Measurements from ENCODE around the gene HIF1A.
A peak's percentile ranks its signal among the peaks of the same experiment; 100 is the strongest.

HIF1A gene

DNA sequence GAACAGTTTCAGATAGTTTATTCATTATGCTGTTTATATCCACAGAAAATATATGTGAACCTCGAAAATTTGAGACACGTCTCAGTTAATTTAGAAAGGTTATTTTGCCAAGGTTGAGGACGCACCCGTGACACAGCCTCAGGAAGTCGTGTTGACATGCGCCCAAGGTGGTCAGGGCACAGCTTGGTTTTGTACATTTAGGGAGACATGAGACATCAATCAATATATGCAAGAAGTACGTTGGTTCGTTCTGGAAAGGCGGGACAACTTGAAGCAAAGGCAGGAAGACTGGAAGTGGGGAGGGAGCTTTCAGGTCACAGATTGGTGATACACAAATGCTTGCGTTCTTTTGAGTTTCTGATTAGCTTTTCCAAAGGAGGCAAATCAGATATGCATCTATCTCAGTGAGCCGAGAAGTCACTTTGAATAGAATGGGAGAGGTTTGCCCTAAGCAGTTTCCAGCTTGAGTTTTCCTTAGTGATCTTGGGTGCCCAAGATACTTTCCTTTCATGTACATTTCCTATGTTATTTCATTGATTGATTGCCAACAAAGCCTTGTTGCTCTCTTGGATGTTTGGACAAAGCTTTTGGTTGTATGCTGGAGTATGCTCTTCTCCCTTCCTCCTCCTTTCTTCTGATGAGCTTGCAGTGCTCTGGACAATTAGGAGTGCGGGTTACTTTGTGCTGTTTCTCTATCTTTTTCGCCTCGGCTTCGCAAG lies 70.1 kb downstream of the HIF1A start:
- H3K79me2 ChIP-seq (ENCODE audit: control insufficient read depth, low read length) = peaks cover 55% of the 10 kb centered on the region
- H3F3A ChIP-seq (ENCODE audit: control insufficient read depth, insufficient read depth) = no peaks in the 10 kb centered on the region
- TF ChIP-seq, protein P1, sequence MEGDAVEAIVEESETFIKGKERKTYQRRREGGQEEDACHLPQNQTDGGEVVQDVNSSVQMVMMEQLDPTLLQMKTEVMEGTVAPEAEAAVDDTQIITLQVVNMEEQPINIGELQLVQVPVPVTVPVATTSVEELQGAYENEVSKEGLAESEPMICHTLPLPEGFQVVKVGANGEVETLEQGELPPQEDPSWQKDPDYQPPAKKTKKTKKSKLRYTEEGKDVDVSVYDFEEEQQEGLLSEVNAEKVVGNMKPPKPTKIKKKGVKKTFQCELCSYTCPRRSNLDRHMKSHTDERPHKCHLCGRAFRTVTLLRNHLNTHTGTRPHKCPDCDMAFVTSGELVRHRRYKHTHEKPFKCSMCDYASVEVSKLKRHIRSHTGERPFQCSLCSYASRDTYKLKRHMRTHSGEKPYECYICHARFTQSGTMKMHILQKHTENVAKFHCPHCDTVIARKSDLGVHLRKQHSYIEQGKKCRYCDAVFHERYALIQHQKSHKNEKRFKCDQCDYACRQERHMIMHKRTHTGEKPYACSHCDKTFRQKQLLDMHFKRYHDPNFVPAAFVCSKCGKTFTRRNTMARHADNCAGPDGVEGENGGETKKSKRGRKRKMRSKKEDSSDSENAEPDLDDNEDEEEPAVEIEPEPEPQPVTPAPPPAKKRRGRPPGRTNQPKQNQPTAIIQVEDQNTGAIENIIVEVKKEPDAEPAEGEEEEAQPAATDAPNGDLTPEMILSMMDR (IDR thresholded peaks at IDR 0.05; ENCODE audit: low read depth, low read length, poor library complexity, severe bottlenecking) = no peak
- no peak for TF ChIP-seq EZH2phosphoT487 (IDR thresholded peaks at IDR 0.05; ENCODE audit: borderline replicate concordance, low read length)
- no peaks in the 10 kb centered on the region for H3K9me3 ChIP-seq (ENCODE audit: control insufficient read depth, insufficient read depth, low read length)
- H3K36me3 ChIP-seq (ENCODE audit: control insufficient read depth, low read length) = peaks cover 71% of the 10 kb centered on the region
- H3K9me2 ChIP-seq (replicated peaks; ENCODE audit: control insufficient read depth, low read length) = no peaks in the 10 kb centered on the region
- peak overlapping the region; percentile 86 for H3K4me2 ChIP-seq (ENCODE audit: low read length)
- H3K4me1 ChIP-seq (ENCODE audit: control insufficient read depth, low read length) = peaks cover 40% of the 10 kb centered on the region
- no peaks in the 10 kb centered on the region for H3K27me3 ChIP-seq (ENCODE audit: control insufficient read depth, low read length)
- H3K4me3 ChIP-seq (ENCODE audit: low read length) = peak overlapping the region; percentile 9; the same call in 1 of the 2 replicates
- H3K27ac ChIP-seq (ENCODE audit: low read depth, low read length) = no peak overlapping the region
- no peaks in the 10 kb centered on the region for H4K20me1 ChIP-seq (ENCODE audit: control insufficient read depth, insufficient read depth, low read depth, low read length)

- peaks cover 56% of the 10 kb centered on the region for H3K79me2 ChIP-seq (ENCODE audit: control insufficient read depth, low read length)
- TF ChIP-seq, protein P1 (IDR thresholded peaks at IDR 0.05; ENCODE audit: low read depth, low read length, poor library complexity, severe bottlenecking) = no peak
- TF ChIP-seq EZH2phosphoT487 (IDR thresholded peaks at IDR 0.05; ENCODE audit: borderline replicate concordance, low read length) = no peak
- no peak overlapping the region; the same call in 1 of the 2 replicates for H3K4me3 ChIP-seq (ENCODE audit: low read length)
These were observed 70.8 kb downstream of the HIF1A start for GRCh38 chr14:61766151-61766550.

DNA sequence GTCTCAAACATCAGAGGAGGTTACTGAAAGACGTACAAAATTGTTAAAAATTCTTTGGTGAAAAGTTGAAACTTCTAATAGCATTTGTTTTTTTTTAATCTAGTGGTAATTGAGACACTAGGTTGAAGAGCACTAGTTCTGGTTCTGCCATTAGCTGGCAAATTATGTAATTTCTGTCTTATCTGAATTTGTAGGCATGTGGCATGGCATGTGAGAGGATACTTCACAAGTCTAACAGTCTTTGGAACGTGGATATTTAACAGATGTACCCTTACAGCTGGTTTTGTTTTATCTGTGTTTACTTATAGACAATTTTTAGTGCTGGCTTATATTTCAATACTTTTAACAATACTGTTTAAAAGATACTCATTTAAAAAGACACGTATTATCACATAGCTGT lies 72.9 kb downstream of the HIF1A start:
- Histone ChIP-seq H3K4me3 (ENCODE audit: low read length) (no peak overlapping the region), H3K4me2 (ENCODE audit: low read length) (no peak overlapping the region), H3K27me3 (ENCODE audit: control insufficient read depth, low read length) (no peaks in the 10 kb centered on the region), H3K9me2 (replicated peaks; ENCODE audit: control insufficient read depth, low read length) (no peaks in the 10 kb centered on the region), H3F3A (ENCODE audit: control insufficient read depth, insufficient read depth) (no peaks in the 10 kb centered on the region), H3K36me3 (ENCODE audit: control insufficient read depth, low read length) (peaks cover 93% of the 10 kb centered on the region), H3K27ac (ENCODE audit: low read depth, low read length) (no peak overlapping the region), H3K79me2 (ENCODE audit: control insufficient read depth, low read length) (peaks cover 49% of the 10 kb centered on the region), H3K4me1 (ENCODE audit: control insufficient read depth, low read length) (peaks cover 30% of the 10 kb centered on the region), H3K9me3 (ENCODE audit: control insufficient read depth, insufficient read depth, low read length) (no peaks in the 10 kb centered on the region), H4K20me1 (ENCODE audit: control insufficient read depth, insufficient read depth, low read depth, low read length) (no peaks in the 10 kb centered on the region)
- TF ChIP-seq, protein P1 (IDR thresholded peaks at IDR 0.05; ENCODE audit: low read depth, low read length, poor library complexity, severe bottlenecking) = no peak
- TF ChIP-seq EZH2phosphoT487 (IDR thresholded peaks at IDR 0.05; ENCODE audit: borderline replicate concordance, low read length) = no peak

More at GRCh38 chr14:61766151-61766550, 70.8 kb downstream of the HIF1A start:
- Histone ChIP-seq H3K4me2 (ENCODE audit: low read length) (peak overlapping the region; percentile 86), H3F3A (ENCODE audit: control insufficient read depth, insufficient read depth) (no peaks in the 10 kb centered on the region), H3K9me3 (ENCODE audit: control insufficient read depth, insufficient read depth, low read length) (no peaks in the 10 kb centered on the region), H3K4me1 (ENCODE audit: control insufficient read depth, low read length) (peaks cover 40% of the 10 kb centered on the region), H4K20me1 (ENCODE audit: control insufficient read depth, insufficient read depth, low read depth, low read length) (no peaks in the 10 kb centered on the region), H3K9me2 (replicated peaks; ENCODE audit: control insufficient read depth, low read length) (no peaks in the 10 kb centered on the region), H3K27ac (ENCODE audit: low read depth, low read length) (no peak overlapping the region), H3K36me3 (ENCODE audit: control insufficient read depth, low read length) (peaks cover 78% of the 10 kb centered on the region), H3K27me3 (ENCODE audit: control insufficient read depth, low read length) (no peaks in the 10 kb centered on the region)
